Hematopoietic multipotent progenitor cell (in vitro differentiated cells): ENCODE measurements around the gene IFRD1. TPM values are rescaled to one million over a fixed set of nuclear protein-coding genes. Genes with fewer than 3 reads are reported as not detected.

Experiments
- DNase-seq, 3 donors: peaks; one replicate each; pipeline ENCODE4 v3.0.0-alpha.2; 2011 to 2015; ENCODE audit warnings: low read depth in 2 of 3, low spot score in 2 of 3
- total RNA-seq: library from RNA; depleted of rRNA; stranded (reverse); fragments of >200 nt; gene quantifications from one replicate; pipeline ENCODE4 v1.2.3, GENCODE V29; 2012

IFRD1 gene
- total RNA-seq: 55.5 TPM

GRCh38 chr7:112449902-112450806, at the start of gene IFRD1:
Gene IFRD1, plus strand, starts transcription at chr7:112450460. Its CDS starts 229 bp downstream, at chr7:112450689.
- DNase-seq: peak; percentile 96 to 100 (median 98)

GRCh38 chr7:112404321-112404720, 45.9 kb upstream of the IFRD1 start:
- DNase-seq: no peak

GRCh38 chr7:112405286-112405685, 45.0 kb upstream of the IFRD1 start:
- DNase-seq: peak in 1 of 3 donors; percentile 59

GRCh38 chr7:112407261-112407660, 43.0 kb upstream of the IFRD1 start:
- no peak for DNase-seq

- DNase-seq: no peak
These were observed 40.2 kb upstream of the IFRD1 start for GRCh38 chr7:112410092-112410491.

- DNase-seq: peak in 1 of 3 donors; percentile 50
These were observed 39.0 kb upstream of the IFRD1 start for GRCh38 chr7:112411186-112411795.

GRCh38 chr7:112414855-112415490, 35.3 kb upstream of the IFRD1 start:
- DNase-seq: peak in 2 of 3 donors; percentile 32 to 48

GRCh38 chr7:112416127-112416526, 34.1 kb upstream of the IFRD1 start:
- DNase-seq: peak in 2 of 3 donors; percentile 69 to 91

GRCh38 chr7:112419543-112420130, 30.6 kb upstream of the IFRD1 start:
- no peak for DNase-seq

- DNase-seq: no peak
These were observed 29.9 kb upstream of the IFRD1 start for GRCh38 chr7:112420236-112420861.

- DNase-seq: peak in 2 of 3 donors; percentile 22 to 66
These were observed 28.4 kb upstream of the IFRD1 start for GRCh38 chr7:112421666-112422486.

- peak in 2 of 3 donors; percentile 71 to 82 for DNase-seq
These were observed 27.3 kb upstream of the IFRD1 start for GRCh38 chr7:112422842-112423496.

GRCh38 chr7:112423987-112424386, 26.3 kb upstream of the IFRD1 start:
- no peak for DNase-seq

- DNase-seq: no peak
These were observed 22.3 kb upstream of the IFRD1 start for GRCh38 chr7:112427984-112428383.

- no peak for DNase-seq
These were observed 21.5 kb upstream of the IFRD1 start for GRCh38 chr7:112428715-112429114.

GRCh38 chr7:112430649-112431048, 19.6 kb upstream of the IFRD1 start:
- DNase-seq: no peak

GRCh38 chr7:112431803-112432202, 18.5 kb upstream of the IFRD1 start:
- no peak for DNase-seq

- DNase-seq: peak in 1 of 3 donors; percentile 42
These were observed 17.0 kb upstream of the IFRD1 start for GRCh38 chr7:112433289-112433688.

- DNase-seq: no peak
These were observed 13.2 kb upstream of the IFRD1 start for GRCh38 chr7:112437072-112437471.
